Sigmoid colon (tissue), 4 donors: Measurements from ENCODE around the gene OLFM1.

Source experiments
- EP300 ChIP-seq, 4 donors: sonication (generic); formaldehyde crosslinking; IDR thresholded peaks; one replicate each; pipeline ENCODE4 v1.6.1; 2017; ENCODE audit warnings: antibody characterized with exemption in 4 of 4
- POLR2A ChIP-seq, 2 donors: fragments of 450-650 bp; IDR thresholded peaks; one replicate each; pipeline ENCODE4 v1.6.1; 2016; ENCODE audit warnings: antibody characterized with exemption in 2 of 2, mild to moderate bottlenecking in 2 of 2, moderate library complexity in 2 of 2
- POLR2AphosphoS5 ChIP-seq, 4 donors: sonication (generic); formaldehyde crosslinking; IDR thresholded peaks; one replicate each; pipeline ENCODE4 v1.6.1; 2017; ENCODE audit warnings: antibody characterized with exemption in 4 of 4
- TF ChIP-seq, protein P1 (sequence below), 4 experiments: fragments of 450-650 bp in 3 of 4; fragments of 200-600 bp in 1 of 4; IDR thresholded peaks; one replicate each; pipeline ENCODE4 v1.5.1; 2016 to 2019; ENCODE audit warnings: antibody characterized with exemption in 4 of 4, mild to moderate bottlenecking in 3 of 4, moderate library complexity in 2 of 4

DNA sequence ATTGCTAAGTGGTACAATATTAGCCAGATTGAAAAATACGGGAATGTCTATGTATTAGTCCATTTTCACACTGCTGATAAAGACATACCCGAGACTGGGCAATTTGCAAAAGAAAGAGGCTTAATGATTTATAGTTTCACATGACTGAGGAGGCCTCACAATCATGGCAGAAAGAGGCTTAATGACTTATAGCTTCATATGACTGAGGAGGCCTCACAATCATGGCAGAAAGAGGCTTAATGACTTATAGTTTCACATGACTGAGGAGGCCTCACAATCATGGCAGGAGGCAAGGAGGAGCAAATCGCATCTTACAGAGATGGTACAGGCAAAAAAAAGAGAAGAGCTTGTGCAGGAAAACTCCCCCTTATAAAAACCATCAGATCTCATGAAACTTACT lies 32.3 kb upstream of the OLFM1 start:
- TF ChIP-seq POLR2AphosphoS5 (IDR thresholded peaks at IDR 0.05) (no peak), EP300 (IDR thresholded peaks at IDR 0.05) (no peak), POLR2A (IDR thresholded peaks at IDR 0.05) (no peak)
- TF ChIP-seq, protein P1, sequence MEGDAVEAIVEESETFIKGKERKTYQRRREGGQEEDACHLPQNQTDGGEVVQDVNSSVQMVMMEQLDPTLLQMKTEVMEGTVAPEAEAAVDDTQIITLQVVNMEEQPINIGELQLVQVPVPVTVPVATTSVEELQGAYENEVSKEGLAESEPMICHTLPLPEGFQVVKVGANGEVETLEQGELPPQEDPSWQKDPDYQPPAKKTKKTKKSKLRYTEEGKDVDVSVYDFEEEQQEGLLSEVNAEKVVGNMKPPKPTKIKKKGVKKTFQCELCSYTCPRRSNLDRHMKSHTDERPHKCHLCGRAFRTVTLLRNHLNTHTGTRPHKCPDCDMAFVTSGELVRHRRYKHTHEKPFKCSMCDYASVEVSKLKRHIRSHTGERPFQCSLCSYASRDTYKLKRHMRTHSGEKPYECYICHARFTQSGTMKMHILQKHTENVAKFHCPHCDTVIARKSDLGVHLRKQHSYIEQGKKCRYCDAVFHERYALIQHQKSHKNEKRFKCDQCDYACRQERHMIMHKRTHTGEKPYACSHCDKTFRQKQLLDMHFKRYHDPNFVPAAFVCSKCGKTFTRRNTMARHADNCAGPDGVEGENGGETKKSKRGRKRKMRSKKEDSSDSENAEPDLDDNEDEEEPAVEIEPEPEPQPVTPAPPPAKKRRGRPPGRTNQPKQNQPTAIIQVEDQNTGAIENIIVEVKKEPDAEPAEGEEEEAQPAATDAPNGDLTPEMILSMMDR (IDR thresholded peaks at IDR 0.05) = no peak
